DND-41 (cell line): ENCODE data around the gene LARP7.
A peak's percentile ranks its signal among the peaks of the same experiment; 100 is the strongest.

ENCODE experiments used
- ATAC-seq: fragments of 200-7000 bp; cut with Tn5 transposase; 3 replicates; pipeline ENCODE4 v1.9.1; 2021; ENCODE audit warnings: low read depth; ENCODE audit not compliant: insufficient read depth
- DNase-seq: peaks from one replicate; pipeline ENCODE4 v3.0.0-alpha.2; 2020
- H2AFZ ChIP-seq: 2 replicates; pipeline ENCODE4 v1.6.0; 2012; ENCODE audit warnings: low read depth, low read length
- H3K27ac ChIP-seq: 2 replicates; pipeline ENCODE4 v1.5.1; 2012; ENCODE audit warnings: low read length, inconsistent platforms
- H3K27me3 ChIP-seq: fragments of 200-600 bp; sonication (generic); 2 replicates; pipeline ENCODE4 v1.6.0; 2012; ENCODE audit warnings: low read length, mild to moderate bottlenecking, inconsistent platforms; ENCODE audit not compliant: insufficient read depth, poor library complexity
- H3K36me3 ChIP-seq: 2 replicates; pipeline ENCODE4 v1.5.1; 2012; ENCODE audit warnings: low read length, inconsistent platforms; ENCODE audit not compliant: insufficient read depth
- H3K4me1 ChIP-seq: 2 replicates; pipeline ENCODE4 v1.5.1; 2012; ENCODE audit warnings: mild to moderate bottlenecking, low read length; ENCODE audit not compliant: insufficient read depth
- H3K4me2 ChIP-seq: 2 replicates; pipeline ENCODE4 v1.6.0; 2012; ENCODE audit warnings: mild to moderate bottlenecking, moderate library complexity, low read length, inconsistent platforms; ENCODE audit not compliant: insufficient read depth
- H3K4me3 ChIP-seq, 2 experiments: fragments of 200-600 bp in 1 of 2; shearing (Covaris generic) in 1 of 2; 2 replicates each; pipeline ENCODE4 v1.5.1; 2012 to 2016; ENCODE audit warnings: inconsistent platforms in 2 of 2, low read length in 2 of 2, mild to moderate bottlenecking in 2 of 2, low read depth in 1 of 2, moderate library complexity in 1 of 2
- H3K79me2 ChIP-seq: 2 replicates; pipeline ENCODE4 v1.6.0; 2012; ENCODE audit warnings: low read length, inconsistent platforms; ENCODE audit not compliant: insufficient read depth
- H3K9ac ChIP-seq: 2 replicates; pipeline ENCODE4 v1.6.0; 2012; ENCODE audit warnings: low read depth, mild to moderate bottlenecking, inconsistent platforms, low read length, moderate library complexity
- H3K9me3 ChIP-seq: 2 replicates; pipeline ENCODE4 v1.5.1; 2012; ENCODE audit warnings: low read length, moderate library complexity, mild to moderate bottlenecking, inconsistent platforms; ENCODE audit not compliant: insufficient read depth, severe bottlenecking
- H4K20me1 ChIP-seq: 2 replicates; pipeline ENCODE4 v1.6.0; 2012; ENCODE audit warnings: low read length; ENCODE audit not compliant: insufficient read depth
- EZH2 ChIP-seq: IDR thresholded peaks from 3 replicates; pipeline ENCODE4 v1.6.1; 2012; ENCODE audit warnings: borderline replicate concordance, low read depth, mild to moderate bottlenecking, moderate library complexity, low read length, inconsistent platforms; ENCODE audit not compliant: severe bottlenecking
- TF ChIP-seq, protein P1 (sequence below): IDR thresholded peaks from 2 replicates; pipeline ENCODE4 v1.5.1; 2012; ENCODE audit warnings: borderline replicate concordance, low read length, moderate library complexity, mild to moderate bottlenecking; ENCODE audit not compliant: poor library complexity, severe bottlenecking; ENCODE audit errors: extremely low read depth

Gene LARP7

DNA sequence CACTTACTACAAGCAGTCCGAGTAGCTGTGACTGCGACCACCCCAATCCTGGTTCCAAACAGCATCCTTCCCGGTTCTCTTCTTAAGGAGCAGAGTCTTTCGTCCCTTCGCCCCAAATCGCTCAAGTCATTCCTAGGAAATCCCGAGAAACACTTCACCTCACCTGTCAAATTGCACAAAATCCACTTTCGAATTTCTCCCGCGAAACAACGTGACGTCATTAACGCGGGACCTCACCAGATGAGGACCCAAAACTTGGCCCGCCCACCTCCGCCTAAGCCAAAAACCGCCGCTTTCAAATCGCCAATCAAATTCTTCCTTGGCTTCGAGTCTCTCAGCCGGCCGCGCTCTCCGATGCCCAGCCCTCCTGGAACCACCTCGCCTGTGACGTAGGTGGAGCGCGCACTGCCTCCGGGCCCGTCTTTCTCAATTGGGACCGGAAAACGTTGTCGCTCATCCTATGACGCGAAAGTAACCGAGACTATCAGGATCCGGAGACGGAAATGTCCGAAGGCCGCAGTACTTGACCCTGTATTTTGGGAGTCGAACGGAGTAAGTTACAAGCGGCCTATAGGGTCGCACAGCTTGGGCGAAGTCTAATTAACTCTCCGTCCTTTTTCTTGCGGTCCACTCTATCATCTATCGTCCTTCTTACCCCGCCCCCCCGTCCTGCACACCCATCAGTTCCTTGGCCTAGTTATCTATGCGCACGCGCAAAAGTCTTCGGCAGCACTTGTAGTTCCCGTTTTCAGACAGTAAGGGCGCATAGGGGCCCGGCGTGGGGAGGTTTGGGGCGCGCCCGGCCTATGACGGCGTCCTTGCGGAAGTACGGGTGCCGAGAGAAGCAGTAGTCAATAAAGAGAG, at the start of gene LARP7, which contains the start of gene ZGRF1:
Gene LARP7 (plus strand): TSS at position 456 of the 864 bp plus-strand sequence. CDS start 7,527 bp downstream, outside the sequence.
Gene ZGRF1 (minus strand): TSS at position 222 of the 864 bp plus-strand sequence. CDS start 3,733 bp downstream, outside the sequence.
- ATAC-seq (peak; percentile 92), DNase-seq (peak; percentile 98)
- Histone ChIP-seq H3K27ac (peak within 1 kb of the TSS; percentile 94), H3K9me3 (no peaks in the 10 kb centered on the region), H4K20me1 (peaks cover 3% of the 10 kb centered on the region; the same call in 1 of the 2 replicates), H3K4me2 (peak within 1 kb of the TSS; percentile 90), H3K4me1 (peaks cover 51% of the 10 kb centered on the region), H2AFZ (peak within 1 kb of the TSS; percentile 97), H3K27me3 (no peaks in the 10 kb centered on the region), H3K9ac (peak within 1 kb of the TSS; percentile 68), H3K36me3 (peaks cover 15% of the 10 kb centered on the region; the same call in 1 of the 2 replicates), H3K79me2 (peaks cover 87% of the 10 kb centered on the region), H3K4me3 (peak within 1 kb of the TSS; percentile 98)
- TF ChIP-seq, protein P1, sequence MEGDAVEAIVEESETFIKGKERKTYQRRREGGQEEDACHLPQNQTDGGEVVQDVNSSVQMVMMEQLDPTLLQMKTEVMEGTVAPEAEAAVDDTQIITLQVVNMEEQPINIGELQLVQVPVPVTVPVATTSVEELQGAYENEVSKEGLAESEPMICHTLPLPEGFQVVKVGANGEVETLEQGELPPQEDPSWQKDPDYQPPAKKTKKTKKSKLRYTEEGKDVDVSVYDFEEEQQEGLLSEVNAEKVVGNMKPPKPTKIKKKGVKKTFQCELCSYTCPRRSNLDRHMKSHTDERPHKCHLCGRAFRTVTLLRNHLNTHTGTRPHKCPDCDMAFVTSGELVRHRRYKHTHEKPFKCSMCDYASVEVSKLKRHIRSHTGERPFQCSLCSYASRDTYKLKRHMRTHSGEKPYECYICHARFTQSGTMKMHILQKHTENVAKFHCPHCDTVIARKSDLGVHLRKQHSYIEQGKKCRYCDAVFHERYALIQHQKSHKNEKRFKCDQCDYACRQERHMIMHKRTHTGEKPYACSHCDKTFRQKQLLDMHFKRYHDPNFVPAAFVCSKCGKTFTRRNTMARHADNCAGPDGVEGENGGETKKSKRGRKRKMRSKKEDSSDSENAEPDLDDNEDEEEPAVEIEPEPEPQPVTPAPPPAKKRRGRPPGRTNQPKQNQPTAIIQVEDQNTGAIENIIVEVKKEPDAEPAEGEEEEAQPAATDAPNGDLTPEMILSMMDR = peak; percentile 94
- no peak for TF ChIP-seq EZH2

DNA sequence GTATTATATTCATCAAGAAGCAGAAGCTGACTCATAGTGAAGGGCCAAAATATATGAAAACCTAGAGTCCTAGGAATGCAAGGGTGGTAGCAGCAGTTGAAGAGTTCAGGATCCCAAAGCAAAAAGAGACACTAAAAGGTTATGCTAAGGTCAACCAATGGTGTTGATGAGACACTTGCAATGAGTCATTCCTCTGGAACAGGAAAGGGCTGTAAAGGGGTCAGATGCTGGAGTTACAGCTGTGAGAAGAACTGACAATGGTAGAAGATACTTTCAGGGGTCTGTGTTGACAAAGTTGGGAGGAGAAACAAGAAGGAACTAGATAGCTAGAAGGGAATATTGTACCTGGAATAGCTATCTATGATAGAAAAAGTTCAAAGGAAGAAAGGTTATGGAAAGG, 47.7 kb upstream of the LARP7 start:
- H3K79me2 ChIP-seq = no peaks in the 10 kb centered on the region
- no peak overlapping the region for H2AFZ ChIP-seq
- no peak for TF ChIP-seq EZH2
- TF ChIP-seq, protein P1 = no peak
- H3K27ac ChIP-seq = no peak overlapping the region
- no peaks in the 10 kb centered on the region for H3K4me1 ChIP-seq
- H4K20me1 ChIP-seq = no peaks in the 10 kb centered on the region
- H3K36me3 ChIP-seq = peaks cover 49% of the 10 kb centered on the region
- no peak for DNase-seq
- H3K9me3 ChIP-seq = no peaks in the 10 kb centered on the region
- no peak; the same call in 2 of the 3 replicates for ATAC-seq
- H3K27me3 ChIP-seq = no peaks in the 10 kb centered on the region
- no peak overlapping the region for H3K9ac ChIP-seq
- no peak overlapping the region for H3K4me3 ChIP-seq
- no peak overlapping the region for H3K4me2 ChIP-seq

DNA sequence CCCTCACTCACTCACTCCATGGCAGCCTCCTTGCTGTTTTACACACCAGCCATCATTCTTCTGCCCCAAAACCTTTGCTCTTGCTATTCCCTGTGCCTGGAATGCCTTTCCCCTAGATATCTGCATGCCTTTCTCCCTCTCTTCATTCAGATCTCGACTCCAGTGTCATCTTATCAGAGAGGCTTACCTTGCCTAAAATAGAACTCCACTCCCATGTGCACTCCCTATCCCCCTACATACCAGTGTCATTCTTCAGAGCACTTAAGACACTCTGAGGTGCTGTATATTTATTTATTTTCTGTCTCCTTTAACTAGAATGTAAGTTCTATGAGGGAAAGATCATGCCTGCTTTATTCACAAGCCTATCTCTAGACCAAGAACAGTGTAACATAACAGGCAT, 45.4 kb upstream of the LARP7 start:
- Histone ChIP-seq H3K27ac (no peak overlapping the region), H3K4me3 (no peak overlapping the region), H3K79me2 (no peaks in the 10 kb centered on the region), H3K9me3 (no peaks in the 10 kb centered on the region), H3K36me3 (peaks cover 33% of the 10 kb centered on the region), H3K4me1 (no peaks in the 10 kb centered on the region), H4K20me1 (no peaks in the 10 kb centered on the region), H2AFZ (no peak overlapping the region), H3K4me2 (no peak overlapping the region), H3K9ac (no peak overlapping the region), H3K27me3 (no peaks in the 10 kb centered on the region)
- no peak for DNase-seq
- TF ChIP-seq, protein P1 = no peak
- no peak for TF ChIP-seq EZH2
- ATAC-seq = no peak
